Tibial nerve (tissue), 4 donors: ENCODE measurements around the gene DCTN4. TPM values are rescaled to one million over a fixed set of nuclear protein-coding genes. Genes with fewer than 3 reads are reported as not detected.
"Not testable (repeated sequence)": the region's sequence is repeated elsewhere in the genome, so short reads cannot be mapped to it uniquely, and the experiment has no call there.

ENCODE experiments used
- DNase-seq, 2 donors: peaks; one replicate each; pipeline ENCODE4 v3.0.0-alpha.2; 2019; ENCODE audit warnings: low spot score in 2 of 2
- H3K27ac ChIP-seq, 4 donors: fragments of 200-600 bp; sonication (generic) in 3 of 4; one replicate each; pipeline ENCODE4 v1.5.1; 2017 to 2019; ENCODE audit warnings: mild to moderate bottlenecking in 1 of 4
- H3K27me3 ChIP-seq, 2 donors: fragments of 200-600 bp; sonication (generic) in 1 of 2; one replicate each; pipeline versions ENCODE4 v1.5.1 to v1.6.0; 2017 to 2019
- H3K36me3 ChIP-seq, 3 donors: fragments of 200-600 bp; sonication (generic); one replicate each; pipeline ENCODE4 v1.5.1; 2018 to 2019
- H3K4me1 ChIP-seq, 4 donors: fragments of 200-600 bp; sonication (generic) in 3 of 4; one replicate each; pipeline ENCODE4 v1.5.1; 2017 to 2019
- H3K4me3 ChIP-seq, 4 donors: fragments of 200-600 bp; sonication (generic) in 3 of 4; one replicate each; pipeline ENCODE4 v1.5.1; 2017 to 2019; ENCODE audit warnings: mild to moderate bottlenecking in 1 of 4, moderate library complexity in 1 of 4
- H3K9me3 ChIP-seq, 4 donors: fragments of 200-600 bp; sonication (generic) in 3 of 4; one replicate each; pipeline ENCODE4 v1.5.1; 2017 to 2019
- CTCF ChIP-seq, 5 experiments: fragments of 200-600 bp in 3 of 5; fragments of 450-650 bp in 2 of 5; sonication (generic) in 3 of 5; IDR thresholded peaks; one replicate each; pipeline ENCODE4 v1.5.1; 2016 to 2019; ENCODE audit warnings: antibody characterized with exemption in 5 of 5, mild to moderate bottlenecking in 3 of 5, moderate library complexity in 2 of 5
- EP300 ChIP-seq, 2 donors: sonication (generic); formaldehyde crosslinking; IDR thresholded peaks; one replicate each; pipeline ENCODE4 v1.6.1; 2017; ENCODE audit warnings: antibody characterized with exemption in 2 of 2, mild to moderate bottlenecking in 1 of 2
- POLR2A ChIP-seq, 2 donors: fragments of 450-650 bp; IDR thresholded peaks; one replicate each; pipeline ENCODE4 v1.6.1; 2017; ENCODE audit warnings: antibody characterized with exemption in 2 of 2, mild to moderate bottlenecking in 2 of 2, moderate library complexity in 2 of 2
- WGBS, 2 donors: methylation state at CpG; one replicate each; pipeline ENCODE4 v1.1.5; 2018; 5-methylcytosine and 5-hydroxymethylcytosine counted together
- total RNA-seq, 4 donors: library from RNA; depleted of rRNA; stranded (reverse); fragments of >200 nt; gene quantifications; one replicate each; pipeline ENCODE4 v1.1.0, GENCODE V29; 2016

DCTN4 gene
- total RNA-seq, 4 donors from 2014 or later, result 38.0 to 80.2 (median 63.4) TPM

- Histone ChIP-seq H3K27me3 (no peaks in the 10 kb centered on the region), H3K4me1 (peaks cover 0 to 18% (median 10%) of the 10 kb centered on the region in 4 donors), H3K36me3 (peaks cover 0 to 37% (median 2%) of the 10 kb centered on the region in 3 donors), H3K27ac (no peak overlapping the region), H3K9me3 (no peaks in the 10 kb centered on the region), H3K4me3 (no peak overlapping the region)
- no peak for DNase-seq
- 76 to 94% methylated on average over 2 of the region's 2 CpGs for WGBS, 2 donors
- no peak for TF ChIP-seq EP300 (IDR thresholded peaks at IDR 0.05)
- TF ChIP-seq POLR2A (IDR thresholded peaks at IDR 0.05), result no peak
- TF ChIP-seq CTCF (IDR thresholded peaks at IDR 0.05), result no peak
These were observed 36.1 kb upstream of the DCTN4 start for GRCh38 chr5:150794927-150795326.

GRCh38 chr5:150793423-150793888 lies 34.6 kb upstream of the DCTN4 start:
- not testable (repeated sequence) for H3K4me3 ChIP-seq, H3K27me3 ChIP-seq, DNase-seq, H3K9me3 ChIP-seq, H3K27ac ChIP-seq
- Histone ChIP-seq H3K4me1 (peaks cover 0 to 32% (median 18%) of the 10 kb centered on the region in 4 donors), H3K36me3 (peaks cover 0 to 32% (median 2%) of the 10 kb centered on the region in 3 donors)
- 83 to 92% methylated on average over 2 of the region's 2 CpGs for WGBS, 2 donors

- Histone ChIP-seq H3K4me1 (peaks cover 0 to 50% (median 27%) of the 10 kb centered on the region in 4 donors), H3K4me3 (no peak overlapping the region), H3K36me3 (peaks cover 0 to 14% (median 2%) of the 10 kb centered on the region in 3 donors), H3K27ac (no peak overlapping the region), H3K9me3 (no peaks in the 10 kb centered on the region), H3K27me3 (no peaks in the 10 kb centered on the region)
- no peak for DNase-seq
- TF ChIP-seq POLR2A (IDR thresholded peaks at IDR 0.05) (no peak), EP300 (IDR thresholded peaks at IDR 0.05) (no peak)
These were observed 32.7 kb upstream of the DCTN4 start for GRCh38 chr5:150791536-150791935.

- H3K27ac ChIP-seq, result peak overlapping the region in 3 of 4 donors; percentile 13 to 73 (median 57)
- H3K27me3 ChIP-seq, result no peaks in the 10 kb centered on the region
- TF ChIP-seq CTCF (IDR thresholded peaks at IDR 0.05) (no peak), EP300 (IDR thresholded peaks at IDR 0.05) (no peak), POLR2A (IDR thresholded peaks at IDR 0.05) (no peak)
- peaks cover 0 to 50% (median 27%) of the 10 kb centered on the region in 4 donors for H3K4me1 ChIP-seq
- no peaks in the 10 kb centered on the region for H3K9me3 ChIP-seq
- peak in 1 of 2 donors; percentile 21 for DNase-seq
- WGBS, 2 donors, result 40 to 44% methylated on average over 7 of the region's 7 CpGs
- H3K36me3 ChIP-seq, result no peaks in the 10 kb centered on the region
- no peak overlapping the region for H3K4me3 ChIP-seq
These were observed 31.3 kb upstream of the DCTN4 start for GRCh38 chr5:150789943-150790611.

GRCh38 chr5:150789450-150789849 lies 30.6 kb upstream of the DCTN4 start:
- Histone ChIP-seq H3K4me1 (peaks cover 0 to 53% (median 30%) of the 10 kb centered on the region in 4 donors), H3K4me3 (no peak overlapping the region), H3K9me3 (no peaks in the 10 kb centered on the region), H3K27me3 (no peaks in the 10 kb centered on the region), H3K36me3 (no peaks in the 10 kb centered on the region), H3K27ac (peak overlapping the region in 2 of 4 donors; percentile 22 to 57)
- 76 to 81% methylated on average over 6 of the region's 6 CpGs for WGBS, 2 donors
- DNase-seq, result no peak
- no peak for TF ChIP-seq EP300 (IDR thresholded peaks at IDR 0.05)

GRCh38 chr5:150788977-150789376 lies 30.2 kb upstream of the DCTN4 start:
- no peaks in the 10 kb centered on the region for H3K9me3 ChIP-seq
- H3K36me3 ChIP-seq, result no peaks in the 10 kb centered on the region
- no peaks in the 10 kb centered on the region for H3K27me3 ChIP-seq
- no peak overlapping the region for H3K4me3 ChIP-seq
- DNase-seq, result no peak
- TF ChIP-seq CTCF (IDR thresholded peaks at IDR 0.05), result no peak
- TF ChIP-seq EP300 (IDR thresholded peaks at IDR 0.05), result no peak
- TF ChIP-seq POLR2A (IDR thresholded peaks at IDR 0.05), result no peak
- H3K4me1 ChIP-seq, result peaks cover 0 to 58% (median 34%) of the 10 kb centered on the region in 4 donors
- H3K27ac ChIP-seq, result peak overlapping the region in 1 of 4 donors; percentile 22
